IMR-90 (cell line): ENCODE measurements around the gene SARS1.

ENCODE experiments used
- MXI1 ChIP-seq: IDR thresholded peaks from 2 replicates; pipeline ENCODE4 v1.6.1; 2012; ENCODE audit warnings: low read depth, mild to moderate bottlenecking, low read length, moderate library complexity, borderline replicate concordance
- POLR2A ChIP-seq: IDR thresholded peaks from 2 replicates; pipeline ENCODE4 v1.6.1; 2012; ENCODE audit warnings: mild to moderate bottlenecking, low read depth, low read length
- RAD21 ChIP-seq: IDR thresholded peaks from 2 replicates; pipeline ENCODE4 v1.6.1; 2012; ENCODE audit warnings: low read length, improper control_type of control experiment

GRCh38 chr1:109241841-109242345, 28.2 kb downstream of the SARS1 start:
- TF ChIP-seq MXI1 (no peak), POLR2A (no peak), RAD21 (no peak)
